Measurements from ENCODE around the gene PSME3. TPM values are rescaled to one million over a fixed set of nuclear protein-coding genes. Genes with fewer than 3 reads are reported as not detected.
A peak's percentile ranks its signal among the peaks of the same experiment; 100 is the strongest.

The PSME3 gene
- total and polyA plus RNA-seq, 2 of the 13 experiments (the other 11 are each of a cell fraction or from before 2014, with no cell fraction given): 66.3 to 135 TPM

DNA sequence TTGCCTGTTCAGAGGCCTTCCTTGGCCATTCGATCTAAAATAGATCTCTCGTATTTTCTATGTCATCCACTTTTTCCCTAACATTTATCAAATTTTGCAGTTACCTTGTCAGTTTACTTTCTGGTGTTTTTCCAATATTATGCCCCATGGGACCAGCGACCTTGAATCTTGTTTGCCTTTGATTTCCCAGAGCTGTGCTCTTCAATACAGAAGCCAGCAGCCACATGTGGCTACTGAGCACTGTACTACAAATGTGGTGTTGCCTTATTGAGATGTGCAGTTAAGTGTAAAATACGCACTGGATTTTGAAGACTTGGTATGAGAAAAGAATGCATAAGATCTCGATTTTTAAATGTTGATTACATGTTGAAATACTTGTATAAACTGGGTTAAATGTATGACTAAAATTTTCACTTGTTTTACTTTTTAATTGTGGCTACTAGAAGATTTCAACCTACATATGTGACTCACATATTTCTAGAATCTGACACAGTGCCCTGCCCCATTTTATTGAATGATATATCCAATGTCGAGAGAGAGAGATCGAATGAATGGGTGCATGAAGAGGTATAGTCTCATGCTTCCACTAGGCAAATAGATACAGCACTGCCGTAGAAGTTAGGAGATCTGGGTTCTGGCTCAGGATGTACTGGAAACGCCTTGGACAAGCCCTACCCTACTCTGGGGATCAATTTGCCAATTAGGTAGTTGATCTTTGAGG is 824 bp upstream of the PSME3 start (continued):
- TF ChIP-seq ZKSCAN8 (CRISPR knock-in tag; IDR thresholded peaks at IDR 0.05; ENCODE audit: borderline replicate concordance) (peak; percentile 51; the same call in 1 of the 2 replicates), HES4 (CRISPR knock-in tag; IDR thresholded peaks at IDR 0.05; ENCODE audit: borderline replicate concordance) (no peak), SOX6 (IDR thresholded peaks at IDR 0.05) (no peak), SOX6 (CRISPR knock-in tag; IDR thresholded peaks at IDR 0.05) (peak; percentile 18; the same call in 1 of the 2 replicates), BCL6 (CRISPR knock-in tag; IDR thresholded peaks at IDR 0.05) (peak; percentile 16; the same call in 1 of the 2 replicates), SNAPC2 (CRISPR knock-in tag; IDR thresholded peaks at IDR 0.05) (peak; percentile 65; the same call in 1 of the 2 replicates), IRF2 (CRISPR knock-in tag; IDR thresholded peaks at IDR 0.05) (peak; percentile 57; the same call in 1 of the 2 replicates), NKX3-1 (CRISPR knock-in tag; IDR thresholded peaks at IDR 0.05) (0 out of 2 replicates have a peak, but pooled peaks have one; percentile 63), ZNF670 (CRISPR knock-in tag; IDR thresholded peaks at IDR 0.05; ENCODE audit: borderline replicate concordance) (peak; percentile 40; the same call in 1 of the 2 replicates), FOXK1 (CRISPR knock-in tag; IDR thresholded peaks at IDR 0.05; ENCODE audit: borderline replicate concordance, low read depth) (0 out of 2 replicates have a peak, but pooled peaks have one; percentile 64), REL (CRISPR knock-in tag; conservative IDR thresholded peaks at IDR 0.05) (0 out of 2 replicates have a peak, but pooled peaks have one; percentile 2), ZNF350 (CRISPR knock-in tag; IDR thresholded peaks at IDR 0.05; ENCODE audit: borderline replicate concordance, low read depth) (no peak), ZNF644 (CRISPR knock-in tag; IDR thresholded peaks at IDR 0.05; ENCODE audit: low read depth) (peak; percentile 32; the same call in 1 of the 2 replicates), ZNF614 (CRISPR knock-in tag; IDR thresholded peaks at IDR 0.05; ENCODE audit: borderline replicate concordance) (peak; percentile 76), HDAC1 (CRISPR knock-in tag; IDR thresholded peaks at IDR 0.05) (peak; percentile 12; the same call in 1 of the 2 replicates), ZNF263 (CRISPR knock-in tag; IDR thresholded peaks at IDR 0.05) (peak; percentile 24; the same call in 1 of the 2 replicates)
- TF ChIP-seq, protein P1, sequence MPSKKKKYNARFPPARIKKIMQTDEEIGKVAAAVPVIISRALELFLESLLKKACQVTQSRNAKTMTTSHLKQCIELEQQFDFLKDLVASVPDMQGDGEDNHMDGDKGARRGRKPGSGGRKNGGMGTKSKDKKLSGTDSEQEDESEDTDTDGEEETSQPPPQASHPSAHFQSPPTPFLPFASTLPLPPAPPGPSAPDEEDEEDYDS (CRISPR knock-in tag; IDR thresholded peaks at IDR 0.05): peak; percentile 71; the same call in 1 of the 2 replicates
- TF ChIP-seq, protein P2, sequence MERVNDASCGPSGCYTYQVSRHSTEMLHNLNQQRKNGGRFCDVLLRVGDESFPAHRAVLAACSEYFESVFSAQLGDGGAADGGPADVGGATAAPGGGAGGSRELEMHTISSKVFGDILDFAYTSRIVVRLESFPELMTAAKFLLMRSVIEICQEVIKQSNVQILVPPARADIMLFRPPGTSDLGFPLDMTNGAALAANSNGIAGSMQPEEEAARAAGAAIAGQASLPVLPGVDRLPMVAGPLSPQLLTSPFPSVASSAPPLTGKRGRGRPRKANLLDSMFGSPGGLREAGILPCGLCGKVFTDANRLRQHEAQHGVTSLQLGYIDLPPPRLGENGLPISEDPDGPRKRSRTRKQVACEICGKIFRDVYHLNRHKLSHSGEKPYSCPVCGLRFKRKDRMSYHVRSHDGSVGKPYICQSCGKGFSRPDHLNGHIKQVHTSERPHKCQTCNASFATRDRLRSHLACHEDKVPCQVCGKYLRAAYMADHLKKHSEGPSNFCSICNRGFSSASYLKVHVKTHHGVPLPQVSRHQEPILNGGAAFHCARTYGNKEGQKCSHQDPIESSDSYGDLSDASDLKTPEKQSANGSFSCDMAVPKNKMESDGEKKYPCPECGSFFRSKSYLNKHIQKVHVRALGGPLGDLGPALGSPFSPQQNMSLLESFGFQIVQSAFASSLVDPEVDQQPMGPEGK (CRISPR knock-in tag; IDR thresholded peaks at IDR 0.05): peak; percentile 44; the same call in 1 of the 2 replicates
- TF ChIP-seq, protein P3, sequence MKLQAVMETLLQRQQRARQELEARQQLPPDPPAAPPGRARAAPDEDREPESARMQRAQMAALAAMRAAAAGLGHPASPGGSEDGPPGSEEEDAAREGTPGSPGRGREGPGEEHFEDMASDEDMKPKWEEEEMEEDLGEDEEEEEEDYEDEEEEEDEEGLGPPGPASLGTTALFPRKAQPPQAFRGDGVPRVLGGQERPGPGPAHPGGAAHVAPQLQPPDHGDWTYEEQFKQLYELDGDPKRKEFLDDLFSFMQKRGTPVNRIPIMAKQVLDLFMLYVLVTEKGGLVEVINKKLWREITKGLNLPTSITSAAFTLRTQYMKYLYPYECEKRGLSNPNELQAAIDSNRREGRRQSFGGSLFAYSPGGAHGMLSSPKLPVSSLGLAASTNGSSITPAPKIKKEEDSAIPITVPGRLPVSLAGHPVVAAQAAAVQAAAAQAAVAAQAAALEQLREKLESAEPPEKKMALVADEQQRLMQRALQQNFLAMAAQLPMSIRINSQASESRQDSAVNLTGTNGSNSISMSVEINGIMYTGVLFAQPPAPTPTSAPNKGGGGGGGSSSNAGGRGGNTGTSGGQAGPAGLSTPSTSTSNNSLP (IDR thresholded peaks at IDR 0.05; ENCODE audit: low read depth, low read length): peak; percentile 69; the same call in 1 of the 2 replicates
- TF ChIP-seq, protein P4, sequence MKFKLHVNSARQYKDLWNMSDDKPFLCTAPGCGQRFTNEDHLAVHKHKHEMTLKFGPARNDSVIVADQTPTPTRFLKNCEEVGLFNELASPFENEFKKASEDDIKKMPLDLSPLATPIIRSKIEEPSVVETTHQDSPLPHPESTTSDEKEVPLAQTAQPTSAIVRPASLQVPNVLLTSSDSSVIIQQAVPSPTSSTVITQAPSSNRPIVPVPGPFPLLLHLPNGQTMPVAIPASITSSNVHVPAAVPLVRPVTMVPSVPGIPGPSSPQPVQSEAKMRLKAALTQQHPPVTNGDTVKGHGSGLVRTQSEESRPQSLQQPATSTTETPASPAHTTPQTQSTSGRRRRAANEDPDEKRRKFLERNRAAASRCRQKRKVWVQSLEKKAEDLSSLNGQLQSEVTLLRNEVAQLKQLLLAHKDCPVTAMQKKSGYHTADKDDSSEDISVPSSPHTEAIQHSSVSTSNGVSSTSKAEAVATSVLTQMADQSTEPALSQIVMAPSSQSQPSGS (CRISPR knock-in tag; IDR thresholded peaks at IDR 0.05): peak; percentile 52
- TF ChIP-seq, protein P5, sequence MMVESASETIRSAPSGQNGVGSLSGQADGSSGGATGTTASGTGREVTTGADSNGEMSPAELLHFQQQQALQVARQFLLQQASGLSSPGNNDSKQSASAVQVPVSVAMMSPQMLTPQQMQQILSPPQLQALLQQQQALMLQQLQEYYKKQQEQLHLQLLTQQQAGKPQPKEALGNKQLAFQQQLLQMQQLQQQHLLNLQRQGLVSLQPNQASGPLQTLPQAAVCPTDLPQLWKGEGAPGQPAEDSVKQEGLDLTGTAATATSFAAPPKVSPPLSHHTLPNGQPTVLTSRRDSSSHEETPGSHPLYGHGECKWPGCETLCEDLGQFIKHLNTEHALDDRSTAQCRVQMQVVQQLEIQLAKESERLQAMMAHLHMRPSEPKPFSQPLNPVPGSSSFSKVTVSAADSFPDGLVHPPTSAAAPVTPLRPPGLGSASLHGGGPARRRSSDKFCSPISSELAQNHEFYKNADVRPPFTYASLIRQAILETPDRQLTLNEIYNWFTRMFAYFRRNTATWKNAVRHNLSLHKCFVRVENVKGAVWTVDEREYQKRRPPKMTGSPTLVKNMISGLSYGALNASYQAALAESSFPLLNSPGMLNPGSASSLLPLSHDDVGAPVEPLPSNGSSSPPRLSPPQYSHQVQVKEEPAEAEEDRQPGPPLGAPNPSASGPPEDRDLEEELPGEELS (CRISPR knock-in tag; IDR thresholded peaks at IDR 0.05): peak; percentile 47; the same call in 1 of the 2 replicates

All from HepG2 (cell line).